ENCODE results near the gene FAAP20.
A peak's percentile ranks its signal among the peaks of the same experiment; 100 is the strongest.

The FAAP20 gene

GRCh38 chr1:2212532-2213491 is 18.2 kb upstream of the FAAP20 start:
- DNase-seq = peak in 52 of 56 donors; percentile 29 to 90 (median 73)

- no peak for DNase-seq
Measured at GRCh38 chr1:2212274-2212531, 17.6 kb upstream of the FAAP20 start.

- no peak for DNase-seq
Measured at GRCh38 chr1:2210786-2211185, 16.2 kb upstream of the FAAP20 start.

GRCh38 chr1:2210084-2210653 is 15.6 kb upstream of the FAAP20 start:
- no peak for DNase-seq

GRCh38 chr1:2209400-2210083 is 15.0 kb upstream of the FAAP20 start:
- DNase-seq = no peak

- no peak for DNase-seq
Measured at GRCh38 chr1:2208309-2209239, 14.0 kb upstream of the FAAP20 start.

GRCh38 chr1:2206813-2207487 is 12.4 kb upstream of the FAAP20 start:
- DNase-seq = no peak

GRCh38 chr1:2205191-2205952 is 10.8 kb upstream of the FAAP20 start:
- peak in 54 of 56 donors; percentile 53 to 98 (median 91) for DNase-seq

- peak in 41 of 56 donors; percentile 54 to 95 (median 83) for DNase-seq
Measured at GRCh38 chr1:2204415-2205190, 10.0 kb upstream of the FAAP20 start.

GRCh38 chr1:2203671-2204414 is 9.3 kb upstream of the FAAP20 start:
- DNase-seq = no peak

GRCh38 chr1:2202843-2203601 is 8.4 kb upstream of the FAAP20 start:
- DNase-seq = no peak

- DNase-seq = no peak
Measured at GRCh38 chr1:2202008-2202575, 7.5 kb upstream of the FAAP20 start.

GRCh38 chr1:2201062-2201461 is 6.5 kb upstream of the FAAP20 start:
- no peak for DNase-seq

- no peak for DNase-seq
Measured at GRCh38 chr1:2200308-2200943, 5.9 kb upstream of the FAAP20 start.

GRCh38 chr1:2199042-2199810 is 4.7 kb upstream of the FAAP20 start:
- DNase-seq = peak in 51 of 56 donors; percentile 11 to 82 (median 65)

GRCh38 chr1:2198571-2198970 is 4.0 kb upstream of the FAAP20 start:
- DNase-seq = no peak
